ENCODE measurements around the gene CNNM4. TPM values are rescaled to one million over a fixed set of nuclear protein-coding genes. Genes with fewer than 3 reads are reported as not detected.

The CNNM4 gene
- total RNA-seq, 2 donors from 2014 or later = 9.2 to 13.9 TPM

- Histone ChIP-seq H3K9me3 (no peaks in the 10 kb centered on the region), H3K4me3 (no peak overlapping the region), H3K27me3 (replicated peaks; ENCODE audit: insufficient read depth) (no peaks in the 10 kb centered on the region), H3K4me1 (replicated peaks) (no peaks in the 10 kb centered on the region), H3K27ac (no peak overlapping the region), H3K36me3 (no peaks in the 10 kb centered on the region)
- intact Hi-C loops (cut with DNase I) = loop anchor here (5.0 kb wide), 1 partner anchor 257 kb away; no protein-coding TSS in a partner anchor
- DNase-seq (ENCODE audit: low spot score) = no peak
- 87% methylated on average over 8 of the region's 8 CpGs for WGBS
- TF ChIP-seq CTCF (IDR thresholded peaks at IDR 0.05) (no peak), POLR2A (IDR thresholded peaks at IDR 0.05) (no peak), POLR2AphosphoS5 (IDR thresholded peaks at IDR 0.05) (no peak)
Measured at GRCh38 chr2:96799623-96799935, 38.9 kb downstream of the CNNM4 start.

GRCh38 chr2:96800061-96801004, 39.6 kb downstream of the CNNM4 start:
- DNase-seq (ENCODE audit: low spot score) = no peak
- Histone ChIP-seq H3K4me3 (no peak overlapping the region), H3K27ac (no peak overlapping the region), H3K36me3 (no peaks in the 10 kb centered on the region), H3K9me3 (no peaks in the 10 kb centered on the region), H3K4me1 (replicated peaks) (no peaks in the 10 kb centered on the region), H3K27me3 (replicated peaks; ENCODE audit: insufficient read depth) (no peaks in the 10 kb centered on the region)
- TF ChIP-seq CTCF (IDR thresholded peaks at IDR 0.05) (no peak), POLR2A (IDR thresholded peaks at IDR 0.05) (no peak), POLR2AphosphoS5 (IDR thresholded peaks at IDR 0.05) (no peak)
- 84% methylated on average over 26 of the region's 27 CpGs for WGBS
- intact Hi-C loops (cut with DNase I) = loop anchor here (5.0 kb wide), 1 partner anchor 38 kb away; the partner anchor contains the start of gene CNNM4

- Histone ChIP-seq H3K4me3 (no peak overlapping the region), H3K9me3 (no peaks in the 10 kb centered on the region), H3K27me3 (replicated peaks; ENCODE audit: insufficient read depth) (no peaks in the 10 kb centered on the region), H3K4me1 (replicated peaks) (no peaks in the 10 kb centered on the region), H3K27ac (no peak overlapping the region), H3K36me3 (no peaks in the 10 kb centered on the region)
- peak; percentile 75 to 95 (median 84) for TF ChIP-seq CTCF (IDR thresholded peaks at IDR 0.05)
- peak; percentile 39 for TF ChIP-seq POLR2AphosphoS5 (IDR thresholded peaks at IDR 0.05)
- TF ChIP-seq POLR2A (IDR thresholded peaks at IDR 0.05) = no peak
- 36% methylated on average over 15 of the region's 15 CpGs for WGBS
- peak; percentile 83 for DNase-seq (ENCODE audit: low spot score)
- intact Hi-C loops (cut with DNase I) = loop anchor here (5.0 kb wide), 1 partner anchor 39 kb away; the partner anchor contains the start of gene CNNM4
Measured at GRCh38 chr2:96801005-96801785, 40.5 kb downstream of the CNNM4 start.

GRCh38 chr2:96801786-96802595, 41.3 kb downstream of the CNNM4 start:
- intact Hi-C loops (cut with DNase I) = loop anchor here (5.0 kb wide), 1 partner anchor 40 kb away; the partner anchor contains the start of gene CNNM4
- no peak for DNase-seq (ENCODE audit: low spot score)
- no peak overlapping the region for H3K4me3 ChIP-seq
- no peaks in the 10 kb centered on the region for H3K27me3 ChIP-seq (replicated peaks; ENCODE audit: insufficient read depth)
- TF ChIP-seq POLR2AphosphoS5 (IDR thresholded peaks at IDR 0.05) = no peak
- no peak for TF ChIP-seq CTCF (IDR thresholded peaks at IDR 0.05)
- no peak for TF ChIP-seq POLR2A (IDR thresholded peaks at IDR 0.05)
- H3K4me1 ChIP-seq (replicated peaks) = no peaks in the 10 kb centered on the region
- WGBS = 87% methylated on average over 10 of the region's 10 CpGs
- H3K36me3 ChIP-seq = no peaks in the 10 kb centered on the region
- no peaks in the 10 kb centered on the region for H3K9me3 ChIP-seq
- H3K27ac ChIP-seq = no peak overlapping the region
